Gastroesophageal sphincter (tissue), 3 donors: ENCODE measurements around the gene CCDC127.
"Not testable (repeated sequence)": the region's sequence is repeated elsewhere in the genome, so short reads cannot be mapped to it uniquely, and the experiment has no call there.

ENCODE experiments used
- EP300 ChIP-seq: sonication (generic); formaldehyde crosslinking; IDR thresholded peaks from one replicate; pipeline ENCODE4 v1.6.1; 2017; ENCODE audit warnings: antibody characterized with exemption, mild to moderate bottlenecking
- POLR2A ChIP-seq, 2 donors: fragments of 450-650 bp; IDR thresholded peaks; one replicate each; pipeline ENCODE4 v1.6.1; 2017; ENCODE audit warnings: antibody characterized with exemption in 2 of 2, mild to moderate bottlenecking in 2 of 2, moderate library complexity in 1 of 2
- TF ChIP-seq, protein P1 (sequence below), 4 experiments: fragments of 200-600 bp in 2 of 4; fragments of 450-650 bp in 2 of 4; sonication (generic) in 1 of 4; IDR thresholded peaks; one replicate each; pipeline ENCODE4 v1.5.1; 2017 to 2019; ENCODE audit warnings: antibody characterized with exemption in 4 of 4, mild to moderate bottlenecking in 2 of 4, moderate library complexity in 2 of 4

DNA sequence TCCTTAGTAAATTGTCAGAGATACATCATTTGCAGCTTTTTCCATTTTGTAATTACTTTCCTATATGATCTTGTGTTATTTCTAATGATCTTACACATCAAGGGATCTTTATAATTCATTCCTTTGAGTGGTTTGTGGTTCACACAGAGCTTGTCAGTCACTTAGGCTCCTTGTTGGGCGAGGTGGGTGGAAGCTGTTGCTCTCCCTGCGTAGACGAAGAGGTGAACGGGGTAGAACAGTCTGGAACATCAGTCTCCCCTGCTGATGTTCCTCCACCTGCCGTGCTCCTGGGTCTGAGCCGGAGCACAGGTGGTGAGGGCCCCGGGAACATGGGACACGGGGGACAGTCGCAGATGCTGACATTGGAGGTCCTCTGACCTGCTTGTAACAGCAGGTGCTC lies 17.6 kb upstream of the CCDC127 start:
- TF ChIP-seq, protein P1, sequence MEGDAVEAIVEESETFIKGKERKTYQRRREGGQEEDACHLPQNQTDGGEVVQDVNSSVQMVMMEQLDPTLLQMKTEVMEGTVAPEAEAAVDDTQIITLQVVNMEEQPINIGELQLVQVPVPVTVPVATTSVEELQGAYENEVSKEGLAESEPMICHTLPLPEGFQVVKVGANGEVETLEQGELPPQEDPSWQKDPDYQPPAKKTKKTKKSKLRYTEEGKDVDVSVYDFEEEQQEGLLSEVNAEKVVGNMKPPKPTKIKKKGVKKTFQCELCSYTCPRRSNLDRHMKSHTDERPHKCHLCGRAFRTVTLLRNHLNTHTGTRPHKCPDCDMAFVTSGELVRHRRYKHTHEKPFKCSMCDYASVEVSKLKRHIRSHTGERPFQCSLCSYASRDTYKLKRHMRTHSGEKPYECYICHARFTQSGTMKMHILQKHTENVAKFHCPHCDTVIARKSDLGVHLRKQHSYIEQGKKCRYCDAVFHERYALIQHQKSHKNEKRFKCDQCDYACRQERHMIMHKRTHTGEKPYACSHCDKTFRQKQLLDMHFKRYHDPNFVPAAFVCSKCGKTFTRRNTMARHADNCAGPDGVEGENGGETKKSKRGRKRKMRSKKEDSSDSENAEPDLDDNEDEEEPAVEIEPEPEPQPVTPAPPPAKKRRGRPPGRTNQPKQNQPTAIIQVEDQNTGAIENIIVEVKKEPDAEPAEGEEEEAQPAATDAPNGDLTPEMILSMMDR (IDR thresholded peaks at IDR 0.05): not testable (repeated sequence)
- not testable (repeated sequence) for TF ChIP-seq POLR2A (IDR thresholded peaks at IDR 0.05); EP300
